IPS-18a (cell line): Measurements from ENCODE around the gene LRRC32.

Source experiments
- H3K27ac ChIP-seq: one replicate; pipeline ENCODE4 v1.5.1; 2013; ENCODE audit warnings: low read length
- H3K27me3 ChIP-seq: one replicate; pipeline ENCODE4 v1.6.1; 2013; ENCODE audit warnings: mild to moderate bottlenecking, low read length; ENCODE audit not compliant: control insufficient read depth, insufficient read depth
- H3K36me3 ChIP-seq: one replicate; pipeline ENCODE4 v1.6.1; 2013; ENCODE audit warnings: low read depth, low read length; ENCODE audit not compliant: control insufficient read depth
- H3K4me1 ChIP-seq: one replicate; pipeline ENCODE4 v1.6.1; 2013; ENCODE audit warnings: low read depth, low read length; ENCODE audit not compliant: control insufficient read depth
- H3K4me3 ChIP-seq: one replicate; pipeline ENCODE4 v1.5.1; 2013; ENCODE audit warnings: low read length
- H3K9ac ChIP-seq: one replicate; pipeline ENCODE4 v1.6.1; 2013; ENCODE audit warnings: mild to moderate bottlenecking, low read length, moderate library complexity
- H3K9me3 ChIP-seq: one replicate; pipeline ENCODE4 v1.6.1; 2013; ENCODE audit warnings: low read depth, low read length; ENCODE audit not compliant: control insufficient read depth

LRRC32 gene

GRCh38 chr11:76707293-76707825, 36.8 kb upstream of the LRRC32 start:
- no peaks in the 10 kb centered on the region for H3K27me3 ChIP-seq
- peaks cover 22% of the 10 kb centered on the region for H3K4me1 ChIP-seq
- no peak overlapping the region for H3K4me3 ChIP-seq
- no peaks in the 10 kb centered on the region for H3K36me3 ChIP-seq
- no peak overlapping the region for H3K9ac ChIP-seq
- no peaks in the 10 kb centered on the region for H3K9me3 ChIP-seq
- no peak overlapping the region for H3K27ac ChIP-seq

DNA sequence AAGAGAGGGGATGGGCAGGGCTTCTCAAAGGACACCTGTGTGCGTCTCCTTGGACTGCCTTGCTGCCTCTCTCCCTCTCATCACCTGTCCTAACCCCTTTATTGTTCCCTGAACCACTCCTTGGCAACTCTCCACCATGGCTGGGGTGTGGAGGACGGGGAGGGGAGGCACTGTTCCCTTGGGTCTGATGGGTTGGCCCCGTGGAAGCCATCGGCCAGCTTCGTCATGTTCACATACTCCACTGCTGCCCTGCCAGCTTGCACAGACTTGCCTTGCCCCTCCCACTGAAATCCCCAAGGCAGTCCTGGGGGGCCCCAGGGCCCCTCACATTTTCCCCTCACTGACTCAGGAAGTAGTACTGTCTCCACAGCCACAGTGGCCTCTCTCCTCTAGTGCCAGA, 36.1 kb upstream of the LRRC32 start:
- Histone ChIP-seq H3K9me3 (no peaks in the 10 kb centered on the region), H3K27me3 (no peaks in the 10 kb centered on the region), H3K4me3 (no peak overlapping the region), H3K27ac (no peak overlapping the region), H3K9ac (no peak overlapping the region), H3K36me3 (no peaks in the 10 kb centered on the region), H3K4me1 (peaks cover 22% of the 10 kb centered on the region)

- Histone ChIP-seq H3K27ac (no peak overlapping the region), H3K9ac (no peak overlapping the region), H3K36me3 (no peaks in the 10 kb centered on the region), H3K4me1 (peaks cover 22% of the 10 kb centered on the region), H3K4me3 (no peak overlapping the region), H3K9me3 (no peaks in the 10 kb centered on the region), H3K27me3 (no peaks in the 10 kb centered on the region)
Observed at GRCh38 chr11:76705826-76706225, 35.3 kb upstream of the LRRC32 start.

DNA sequence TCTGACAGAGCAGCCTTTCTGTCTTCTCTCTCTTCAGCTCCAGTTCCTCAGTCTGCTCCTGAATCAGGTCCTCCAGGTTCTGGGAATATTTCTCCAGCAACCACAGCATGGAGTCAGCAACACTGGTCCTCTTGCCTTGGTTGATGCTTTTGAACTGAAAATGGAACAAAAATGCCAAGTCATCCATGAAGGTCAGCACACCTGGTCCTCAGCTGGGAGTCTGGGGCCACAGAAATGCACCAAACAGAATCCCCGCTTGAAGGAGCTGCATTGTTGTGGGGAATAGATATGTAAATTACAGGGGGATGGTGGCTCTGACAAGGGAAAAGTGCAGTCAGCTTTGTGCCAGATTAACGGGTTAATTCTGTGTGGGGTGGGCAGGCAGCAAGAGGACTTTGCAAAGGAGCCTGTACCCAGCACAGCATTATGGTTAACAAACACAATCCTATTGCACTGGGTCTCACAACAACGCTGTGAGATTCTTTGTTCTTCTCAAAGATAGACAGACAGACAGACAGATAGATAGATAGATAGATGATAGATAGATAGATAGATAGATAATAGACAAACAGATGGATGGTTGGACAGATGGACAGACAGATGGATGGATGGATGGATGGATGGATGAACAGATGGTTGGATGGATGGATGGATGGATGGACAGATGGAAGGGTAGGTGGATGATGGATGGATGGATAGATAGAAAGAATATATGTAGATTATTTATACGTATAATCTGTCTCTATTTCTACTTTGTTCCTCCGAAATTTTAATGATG, 33.8 kb upstream of the LRRC32 start:
- Histone ChIP-seq H3K36me3 (no peaks in the 10 kb centered on the region), H3K27ac (peak overlapping the region; percentile 45), H3K9ac (peak overlapping the region; percentile 5), H3K4me3 (peak overlapping the region; percentile 12), H3K4me1 (peaks cover 22% of the 10 kb centered on the region), H3K27me3 (no peaks in the 10 kb centered on the region), H3K9me3 (no peaks in the 10 kb centered on the region)

DNA sequence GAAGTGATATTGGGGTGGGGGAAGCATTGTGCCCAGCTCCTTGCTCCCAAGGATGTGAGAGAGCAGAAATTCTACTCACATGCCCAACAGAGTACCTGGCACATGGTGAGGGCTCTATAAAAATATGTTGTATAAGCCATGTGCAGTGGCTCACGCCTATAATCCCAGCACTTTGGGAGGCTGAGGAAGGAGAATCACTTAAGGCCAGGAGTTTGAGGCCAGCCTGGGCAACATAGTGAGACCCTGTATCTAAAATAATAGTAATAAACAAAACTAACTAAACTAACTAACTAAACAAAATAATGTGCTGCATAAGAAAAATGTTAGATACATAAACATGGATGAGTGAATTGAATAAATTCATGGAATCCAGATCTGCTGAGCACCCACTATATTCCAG, 33.2 kb upstream of the LRRC32 start:
- H3K4me3 ChIP-seq = peak overlapping the region; percentile 12
- H3K9ac ChIP-seq = peak overlapping the region; percentile 5
- H3K4me1 ChIP-seq = peaks cover 24% of the 10 kb centered on the region
- no peaks in the 10 kb centered on the region for H3K27me3 ChIP-seq
- no peaks in the 10 kb centered on the region for H3K9me3 ChIP-seq
- H3K27ac ChIP-seq = peak overlapping the region; percentile 45
- H3K36me3 ChIP-seq = no peaks in the 10 kb centered on the region

DNA sequence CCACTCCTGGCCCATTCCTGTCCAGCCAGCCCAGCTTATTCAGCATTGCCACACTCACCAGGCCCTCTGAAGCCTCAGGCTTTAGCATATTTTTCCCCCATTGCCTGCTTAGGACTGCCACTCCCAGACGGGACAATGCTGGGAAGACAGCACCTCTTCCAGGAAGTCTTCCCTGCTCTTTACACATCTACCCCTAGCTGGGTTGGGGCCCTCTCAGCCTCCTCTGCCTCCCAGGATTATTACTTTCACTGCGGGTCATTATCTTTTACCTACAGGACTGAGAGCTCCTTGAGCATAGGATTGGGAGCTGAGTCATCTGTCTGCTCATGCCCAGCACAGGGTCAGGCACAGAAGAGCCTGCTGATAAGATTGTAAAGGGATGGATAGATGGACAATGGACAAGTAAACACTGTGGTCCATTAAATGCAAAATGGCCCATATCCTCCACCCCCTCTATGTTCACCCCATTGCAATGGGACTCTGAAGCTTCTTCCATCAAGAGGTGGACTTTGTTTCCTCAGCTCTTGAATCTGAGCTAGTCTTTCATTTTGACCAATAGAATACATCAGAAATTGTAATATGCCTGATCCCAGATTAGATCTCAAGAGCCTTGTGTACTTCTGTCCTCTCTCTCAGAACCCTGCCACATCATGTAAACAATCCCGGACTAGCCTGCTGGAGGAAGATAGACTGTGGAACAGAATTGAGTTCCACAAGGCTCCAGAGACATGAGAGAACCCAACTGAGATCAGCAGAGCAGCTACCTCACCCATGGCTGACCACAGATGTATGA, 32.0 kb upstream of the LRRC32 start:
- H3K36me3 ChIP-seq = no peaks in the 10 kb centered on the region
- H3K27ac ChIP-seq = no peak overlapping the region
- no peaks in the 10 kb centered on the region for H3K9me3 ChIP-seq
- no peaks in the 10 kb centered on the region for H3K27me3 ChIP-seq
- no peak overlapping the region for H3K9ac ChIP-seq
- peaks cover 28% of the 10 kb centered on the region for H3K4me1 ChIP-seq
- no peak overlapping the region for H3K4me3 ChIP-seq

DNA sequence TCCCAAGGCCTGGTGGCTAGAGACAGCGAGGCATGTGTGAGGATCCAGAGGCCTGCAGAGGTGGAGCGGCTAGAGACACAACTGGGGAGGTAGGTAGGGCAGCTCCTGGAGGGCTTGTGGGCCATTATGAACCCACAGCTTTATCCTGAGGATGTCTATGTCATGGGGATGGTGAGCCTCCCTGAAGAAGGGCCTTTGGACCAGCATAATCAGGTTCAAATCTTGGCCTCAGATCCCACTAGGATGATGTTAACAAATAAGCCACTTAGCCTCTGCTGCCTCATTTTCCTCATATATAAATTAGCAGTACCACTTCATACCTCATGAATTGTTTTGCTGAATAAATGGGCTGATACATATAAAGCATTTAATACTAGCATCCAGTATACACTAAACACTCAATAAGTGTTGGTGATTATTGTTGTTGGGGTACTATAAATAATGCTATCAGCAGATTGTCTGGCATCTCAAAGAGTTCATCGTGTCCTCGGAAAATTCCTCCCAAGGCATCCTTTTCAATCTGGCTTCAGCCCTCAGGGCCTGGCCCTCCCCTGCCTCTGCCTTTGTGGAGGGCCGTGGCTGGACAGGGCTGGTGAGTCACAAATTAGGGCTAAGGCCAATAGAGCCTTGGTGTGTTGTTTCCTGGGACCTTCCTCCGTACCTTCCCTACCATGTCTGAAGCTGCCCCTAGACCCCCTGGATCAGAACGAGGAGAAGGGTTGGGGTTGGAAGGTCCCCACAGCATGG, 30.9 kb upstream of the LRRC32 start:
- Histone ChIP-seq H3K4me3 (no peak overlapping the region), H3K27ac (no peak overlapping the region), H3K9ac (no peak overlapping the region), H3K36me3 (no peaks in the 10 kb centered on the region), H3K4me1 (peaks cover 28% of the 10 kb centered on the region), H3K9me3 (no peaks in the 10 kb centered on the region), H3K27me3 (no peaks in the 10 kb centered on the region)

- Histone ChIP-seq H3K9me3 (no peaks in the 10 kb centered on the region), H3K27ac (no peak overlapping the region), H3K9ac (no peak overlapping the region), H3K36me3 (no peaks in the 10 kb centered on the region), H3K4me1 (peaks cover 28% of the 10 kb centered on the region), H3K4me3 (no peak overlapping the region), H3K27me3 (no peaks in the 10 kb centered on the region)
Observed at GRCh38 chr11:76700177-76701100, 29.9 kb upstream of the LRRC32 start.

DNA sequence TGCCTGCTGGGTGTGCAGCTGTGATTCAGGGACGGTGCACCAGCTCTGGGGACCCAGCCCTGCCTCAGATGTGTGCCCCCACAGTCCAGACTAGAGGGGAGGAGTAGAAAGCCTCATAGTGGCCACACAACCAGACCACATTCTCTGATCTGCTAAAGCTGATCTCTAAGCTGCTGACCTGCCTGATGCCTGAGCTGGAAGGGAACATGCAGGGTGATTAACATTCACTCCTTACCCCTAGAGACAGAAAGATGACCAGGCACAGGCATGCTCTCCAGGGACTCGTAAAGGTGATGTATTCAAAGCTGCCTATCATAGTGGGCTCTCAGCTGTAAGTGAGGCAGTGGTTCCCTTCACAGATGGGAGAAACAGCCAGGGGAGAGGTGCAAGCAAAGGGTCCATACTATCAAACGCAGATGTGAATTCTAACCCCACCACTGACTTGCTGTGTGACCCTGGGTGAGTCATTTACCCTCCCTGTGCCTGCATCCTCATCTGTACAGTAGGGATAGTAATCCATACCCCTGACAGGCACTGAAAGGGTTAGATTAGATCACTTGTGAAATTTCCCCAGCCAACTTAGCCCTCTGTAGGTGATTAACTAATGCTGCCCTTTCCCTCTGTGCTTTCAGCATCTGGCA, 29.0 kb upstream of the LRRC32 start:
- H3K36me3 ChIP-seq = no peaks in the 10 kb centered on the region
- no peak overlapping the region for H3K27ac ChIP-seq
- no peak overlapping the region for H3K9ac ChIP-seq
- H3K4me1 ChIP-seq = peaks cover 22% of the 10 kb centered on the region
- H3K4me3 ChIP-seq = no peak overlapping the region
- H3K27me3 ChIP-seq = no peaks in the 10 kb centered on the region
- no peaks in the 10 kb centered on the region for H3K9me3 ChIP-seq

DNA sequence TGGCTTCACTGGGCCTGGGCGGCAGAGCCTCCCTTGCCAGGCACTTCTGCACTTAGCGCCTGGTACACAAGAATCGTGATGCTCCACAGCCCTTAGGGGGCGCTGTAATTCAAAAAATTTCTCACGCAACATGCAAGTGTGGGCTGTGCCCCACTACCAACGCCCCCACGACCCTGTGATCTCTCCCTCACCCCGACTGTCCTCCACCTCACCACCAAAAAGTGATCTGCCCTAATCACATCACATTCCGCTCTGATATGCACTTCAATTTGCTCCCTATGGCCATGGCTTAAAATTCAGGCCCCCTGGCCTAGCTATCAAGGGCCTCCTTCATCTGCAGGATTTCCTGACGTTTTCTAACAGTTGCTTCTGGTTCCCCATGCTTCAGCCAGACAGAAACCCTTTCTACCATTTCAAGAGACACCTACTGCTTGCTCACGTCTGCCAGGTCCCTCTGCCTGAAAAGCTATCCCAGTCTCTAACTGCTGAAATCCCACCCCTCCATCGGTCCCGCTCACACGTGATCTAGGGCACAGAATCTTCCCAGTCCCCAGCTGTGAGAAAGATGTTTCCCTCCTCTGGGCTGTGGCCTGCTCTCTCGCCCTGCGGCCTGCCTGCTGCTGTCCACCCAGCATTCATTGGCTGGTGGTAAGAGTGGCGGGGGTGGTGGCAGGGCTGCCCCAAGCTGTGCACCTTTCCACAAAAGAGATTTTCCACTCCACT, 27.9 kb upstream of the LRRC32 start:
- no peak overlapping the region for H3K9ac ChIP-seq
- no peaks in the 10 kb centered on the region for H3K27me3 ChIP-seq
- H3K4me1 ChIP-seq = peaks cover 11% of the 10 kb centered on the region
- no peaks in the 10 kb centered on the region for H3K9me3 ChIP-seq
- H3K4me3 ChIP-seq = no peak overlapping the region
- H3K27ac ChIP-seq = no peak overlapping the region
- H3K36me3 ChIP-seq = no peaks in the 10 kb centered on the region
